GM18520 (cell line): ENCODE measurements around the gene LMCD1.

ENCODE experiments used
- ATAC-seq: cut with Tn5 transposase; IDR thresholded peaks from one replicate; pipeline ENCODE4 v1.9.1; 2021; ENCODE audit not compliant: unreplicated experiment

Gene LMCD1

GRCh38 chr3:8608041-8608790 is 106.6 kb downstream of the LMCD1 start:
- ATAC-seq, result no peak

GRCh38 chr3:8608791-8609467 is 107.3 kb downstream of the LMCD1 start:
- ATAC-seq, result no peak

GRCh38 chr3:8610951-8611350 is 109.3 kb downstream of the LMCD1 start:
- ATAC-seq, result no peak

GRCh38 chr3:8617921-8618320 is 116.3 kb downstream of the LMCD1 start:
- no peak for ATAC-seq

- ATAC-seq, result no peak
Measured at GRCh38 chr3:8618950-8619349, 117.3 kb downstream of the LMCD1 start.

GRCh38 chr3:8619548-8619947 is 117.9 kb downstream of the LMCD1 start:
- ATAC-seq, result no peak

GRCh38 chr3:8621141-8621540 is 119.5 kb downstream of the LMCD1 start:
- no peak for ATAC-seq

- no peak for ATAC-seq
Measured at GRCh38 chr3:8621872-8622271, 120.2 kb downstream of the LMCD1 start.

- ATAC-seq, result peak; percentile 82
Measured at GRCh38 chr3:8622873-8623691, 121.5 kb downstream of the LMCD1 start.

GRCh38 chr3:8623741-8624140 is 122.1 kb downstream of the LMCD1 start:
- no peak for ATAC-seq
